ENCODE measurements around the gene AQP1.

AQP1 gene

DNA sequence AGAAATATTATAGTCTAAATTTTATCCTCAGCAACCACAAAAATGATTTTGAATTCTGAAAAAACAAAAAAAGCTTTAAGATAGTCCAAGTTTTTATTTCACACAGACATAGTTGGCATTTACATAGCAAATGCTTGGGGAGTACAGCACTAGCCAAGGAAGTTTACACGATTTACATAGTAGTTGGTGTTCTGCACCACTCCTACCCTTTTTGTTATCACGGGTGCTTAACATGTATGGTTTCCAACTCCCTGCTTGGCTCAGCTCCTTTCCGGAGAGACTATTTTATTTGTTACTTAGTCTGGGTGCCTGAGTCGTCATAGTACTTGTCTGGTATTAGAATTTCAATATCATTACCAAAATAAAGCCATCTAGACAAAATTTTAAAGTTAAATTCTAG is 43.3 kb downstream of the AQP1 start:
- Mint-ChIP-seq H3K4me1 (no peaks in the 10 kb centered on the region), H3K4me3 (no peak overlapping the region), H3K27ac (no peak overlapping the region), H3K36me3 (no peaks in the 10 kb centered on the region), H3K9me3 (peaks cover 5% of the 10 kb centered on the region)
- no peak for DNase-seq (ENCODE audit: low spot score in 2 of 2)
- ATAC-seq, result no peak

DNA sequence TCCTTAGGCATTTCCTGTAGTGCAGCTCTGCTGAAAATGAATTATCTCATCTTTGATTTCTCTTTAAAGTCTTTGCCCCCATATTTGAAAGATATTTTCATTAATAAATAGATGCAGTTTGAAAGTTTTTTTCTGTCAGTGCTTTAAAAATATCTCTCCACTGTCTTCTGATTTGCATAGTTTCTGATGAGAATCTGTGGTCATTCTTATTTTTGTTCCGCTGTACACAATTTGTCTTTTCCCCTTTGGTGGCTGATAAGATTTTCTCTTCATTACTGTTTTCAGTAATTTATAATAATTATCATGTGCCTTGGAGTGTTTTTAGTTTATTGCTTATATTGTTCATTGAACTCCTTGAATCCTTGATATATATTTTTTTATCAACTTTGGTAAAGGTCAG is 45.1 kb downstream of the AQP1 start:
- DNase-seq (ENCODE audit: low spot score in 2 of 2), result no peak
- no peak for ATAC-seq
- Mint-ChIP-seq H3K4me3 (no peak overlapping the region), H3K27ac (no peak overlapping the region), H3K4me1 (no peaks in the 10 kb centered on the region), H3K9me3 (peaks cover 5% of the 10 kb centered on the region), H3K36me3 (no peaks in the 10 kb centered on the region)

DNA sequence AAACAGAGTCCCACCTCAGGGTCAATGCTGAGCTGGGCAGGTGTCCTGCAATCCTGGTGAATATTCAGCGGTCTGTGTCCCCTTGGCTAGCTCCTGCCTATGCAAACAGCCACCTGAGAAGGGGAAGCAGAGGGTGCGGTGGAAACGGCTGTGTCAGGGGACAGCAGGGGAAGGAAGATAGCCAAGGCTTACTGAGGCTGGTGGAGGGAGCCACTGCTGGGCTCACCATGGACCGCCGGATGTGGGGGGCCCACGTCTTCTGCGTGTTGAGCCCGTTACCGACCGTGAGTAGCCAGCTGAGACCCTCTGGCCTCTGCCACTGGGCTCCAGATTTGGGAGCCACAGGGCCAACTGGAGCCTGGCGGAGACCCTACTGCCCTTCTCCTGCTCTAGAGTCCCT is 52.2 kb downstream of the AQP1 start, which contains the start of gene GHRHR:
GHRHR (plus strand) TSS at position 112 of the 400 bp plus-strand sequence; CDS start at position 228, 116 bp downstream.
- no peak within 1 kb of the TSS for H3K4me3 Mint-ChIP-seq
- ATAC-seq (no peak), DNase-seq (ENCODE audit: low spot score in 2 of 2) (no peak)
- no peak within 1 kb of the TSS for H3K27ac Mint-ChIP-seq
- H3K9me3 Mint-ChIP-seq, result no peaks in the 10 kb centered on the region
- H3K36me3 Mint-ChIP-seq, result no peaks in the 10 kb centered on the region
- H3K4me1 Mint-ChIP-seq, result no peaks in the 10 kb centered on the region

DNA sequence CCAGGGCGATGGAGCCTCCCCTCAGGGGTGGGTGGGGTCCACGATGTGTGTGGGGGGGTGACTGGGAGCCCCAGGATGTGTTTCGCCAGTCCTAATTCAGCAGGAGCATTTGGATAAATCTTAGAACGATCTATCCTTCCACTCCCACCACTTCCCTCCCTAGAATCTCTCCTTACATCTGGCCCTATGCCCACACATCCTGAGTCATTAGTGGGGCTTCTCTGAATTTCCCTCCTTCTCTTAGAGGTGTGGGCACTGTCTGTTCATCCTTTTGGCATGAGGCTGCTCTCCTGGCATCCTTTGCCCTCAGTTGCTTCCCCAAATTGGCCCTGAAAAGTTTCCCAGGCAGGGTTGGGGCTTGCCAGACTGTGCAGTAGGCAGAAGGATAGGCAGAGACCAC is 53.7 kb downstream of the AQP1 start:
- no peak for DNase-seq (ENCODE audit: low spot score in 2 of 2)
- H3K27ac Mint-ChIP-seq, result no peak overlapping the region
- H3K36me3 Mint-ChIP-seq, result no peaks in the 10 kb centered on the region
- ATAC-seq, result no peak
- no peaks in the 10 kb centered on the region for H3K4me1 Mint-ChIP-seq
- H3K9me3 Mint-ChIP-seq, result no peaks in the 10 kb centered on the region
- no peak overlapping the region for H3K4me3 Mint-ChIP-seq

DNA sequence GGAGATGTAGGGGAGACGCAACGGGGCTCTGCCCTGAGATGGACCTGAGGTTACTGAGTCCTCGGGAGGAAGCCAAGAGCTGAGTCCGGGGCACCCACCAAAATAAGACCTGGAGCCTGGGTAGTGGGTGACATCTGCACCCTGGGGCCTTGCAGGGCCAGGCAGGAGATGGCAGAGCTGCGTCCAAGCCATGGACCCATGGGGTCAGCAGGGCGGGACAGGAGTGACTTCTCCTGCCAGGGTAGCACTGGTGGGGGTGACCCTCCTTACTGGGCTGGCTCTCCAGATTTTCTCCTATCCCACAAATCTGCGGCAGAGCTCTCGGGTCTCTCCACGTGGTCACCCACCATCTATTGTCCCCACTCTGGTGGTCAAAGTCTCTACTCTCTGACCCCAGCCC is 54.2 kb downstream of the AQP1 start:
- no peak overlapping the region for H3K4me3 Mint-ChIP-seq
- H3K36me3 Mint-ChIP-seq, result no peaks in the 10 kb centered on the region
- no peaks in the 10 kb centered on the region for H3K4me1 Mint-ChIP-seq
- H3K27ac Mint-ChIP-seq, result no peak overlapping the region
- ATAC-seq (no peak), DNase-seq (ENCODE audit: low spot score in 2 of 2) (peak in 1 of 2 donors; percentile 38)
- no peaks in the 10 kb centered on the region for H3K9me3 Mint-ChIP-seq

DNA sequence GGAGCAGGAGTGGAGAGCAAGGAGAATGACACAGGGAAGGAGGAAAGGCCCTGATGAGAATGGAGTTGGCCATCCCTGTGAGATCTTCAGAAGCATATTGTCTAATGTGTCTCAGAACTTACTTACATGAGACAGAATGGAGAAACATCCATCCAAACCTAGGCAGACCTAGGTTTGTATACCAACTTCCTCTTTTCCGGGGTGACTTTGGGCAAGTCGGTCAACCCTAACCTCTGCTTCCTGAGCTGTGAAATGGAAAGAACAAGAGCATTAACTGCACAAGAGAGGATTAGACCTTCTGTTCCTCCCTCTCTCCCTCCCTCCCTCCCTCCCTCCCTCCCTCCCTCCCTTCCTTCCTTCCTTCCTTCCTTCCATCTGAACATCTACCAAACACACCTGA is 56.6 kb downstream of the AQP1 start:
- no peaks in the 10 kb centered on the region for H3K36me3 Mint-ChIP-seq
- H3K27ac Mint-ChIP-seq, result no peak overlapping the region
- no peak for ATAC-seq
- no peaks in the 10 kb centered on the region for H3K9me3 Mint-ChIP-seq
- H3K4me3 Mint-ChIP-seq, result no peak overlapping the region
- no peaks in the 10 kb centered on the region for H3K4me1 Mint-ChIP-seq
- DNase-seq (ENCODE audit: low spot score in 2 of 2), result no peak

DNA sequence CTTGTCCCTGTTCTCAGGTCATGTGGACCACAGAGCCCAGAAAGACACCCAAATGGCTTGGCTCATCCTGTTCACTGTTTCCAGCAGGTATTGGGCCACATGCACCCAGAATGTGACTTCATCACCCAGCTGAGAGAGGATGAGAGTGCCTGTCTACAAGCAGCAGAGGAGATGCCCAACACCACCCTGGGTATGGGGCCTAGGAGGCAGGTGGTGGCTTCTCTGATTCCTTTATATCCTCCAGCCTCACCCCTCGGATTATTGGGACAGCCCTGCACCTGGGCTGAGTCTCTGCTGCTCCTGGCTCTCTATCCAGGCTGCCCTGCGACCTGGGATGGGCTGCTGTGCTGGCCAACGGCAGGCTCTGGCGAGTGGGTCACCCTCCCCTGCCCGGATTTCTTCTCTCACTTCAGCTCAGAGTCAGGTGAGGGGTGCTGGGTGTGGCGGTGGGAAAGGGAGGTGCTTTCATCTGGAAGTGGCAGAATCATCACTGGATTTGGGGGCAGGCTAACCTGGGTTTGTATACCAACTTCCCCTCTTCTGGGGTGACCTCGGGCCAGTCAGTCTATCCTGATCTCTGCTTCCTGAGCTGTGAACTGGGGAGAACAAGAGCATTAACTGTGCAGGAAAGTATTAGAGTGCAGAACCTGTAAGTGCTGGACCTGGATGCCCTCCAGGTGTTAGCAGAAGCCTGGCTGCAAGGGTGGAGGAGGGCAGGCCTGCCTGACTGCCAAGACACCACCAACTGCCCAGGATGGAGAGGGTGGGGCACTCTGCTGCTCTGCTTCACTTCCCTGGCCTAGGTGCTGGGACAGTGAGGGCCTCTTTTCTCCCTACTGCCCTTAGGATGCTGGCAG is 57.3 kb downstream of the AQP1 start:
- peak in 1 of 2 donors; percentile 43 for DNase-seq (ENCODE audit: low spot score in 2 of 2)
- H3K27ac Mint-ChIP-seq, result no peak overlapping the region
- H3K4me1 Mint-ChIP-seq, result no peaks in the 10 kb centered on the region
- no peak overlapping the region for H3K4me3 Mint-ChIP-seq
- ATAC-seq, result no peak
- H3K9me3 Mint-ChIP-seq, result no peaks in the 10 kb centered on the region
- no peaks in the 10 kb centered on the region for H3K36me3 Mint-ChIP-seq

DNA sequence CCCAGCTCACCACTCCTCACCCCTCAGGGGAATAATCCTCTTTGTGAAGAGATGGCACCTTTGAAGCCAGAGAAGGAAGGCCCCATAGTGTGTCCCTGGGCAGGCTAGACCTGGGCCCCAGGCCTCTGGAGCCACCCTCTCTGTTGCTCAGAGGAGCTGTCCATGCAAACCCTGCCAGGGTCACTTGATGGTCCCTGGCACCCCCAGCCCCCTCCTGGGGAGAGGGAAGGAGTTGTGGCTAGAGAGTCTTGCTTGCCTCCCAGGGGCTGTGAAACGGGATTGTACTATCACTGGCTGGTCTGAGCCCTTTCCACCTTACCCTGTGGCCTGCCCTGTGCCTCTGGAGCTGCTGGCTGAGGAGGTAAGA is 57.9 kb downstream of the AQP1 start:
- Mint-ChIP-seq H3K4me3 (no peak overlapping the region), H3K36me3 (no peaks in the 10 kb centered on the region), H3K4me1 (no peaks in the 10 kb centered on the region), H3K9me3 (no peaks in the 10 kb centered on the region), H3K27ac (no peak overlapping the region)
- ATAC-seq, result no peak
- DNase-seq (ENCODE audit: low spot score in 2 of 2), result no peak

DNA sequence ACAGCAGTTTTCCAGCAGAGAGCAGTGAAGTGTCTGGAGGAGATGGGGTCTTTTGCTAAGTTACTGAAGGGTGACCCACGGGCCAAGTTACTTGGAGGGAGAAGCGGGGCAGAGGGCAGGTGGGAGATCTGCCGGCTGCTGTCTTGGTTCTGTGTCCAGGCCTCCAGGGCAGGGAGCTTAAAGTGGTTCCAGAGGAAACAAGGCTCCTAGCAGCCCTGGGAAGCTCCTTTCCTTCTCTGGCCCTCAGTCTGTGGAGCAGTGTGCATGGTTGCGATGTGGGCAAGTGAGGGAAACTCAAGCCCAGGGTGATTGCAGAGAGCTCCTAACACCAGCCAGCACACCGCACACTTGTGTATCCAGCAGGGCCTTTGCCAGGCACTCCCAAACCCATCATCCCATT is 58.4 kb downstream of the AQP1 start:
- Mint-ChIP-seq H3K27ac (no peak overlapping the region), H3K4me3 (no peak overlapping the region), H3K36me3 (no peaks in the 10 kb centered on the region), H3K9me3 (no peaks in the 10 kb centered on the region), H3K4me1 (no peaks in the 10 kb centered on the region)
- ATAC-seq, result no peak
- DNase-seq (ENCODE audit: low spot score in 2 of 2), result no peak

DNA sequence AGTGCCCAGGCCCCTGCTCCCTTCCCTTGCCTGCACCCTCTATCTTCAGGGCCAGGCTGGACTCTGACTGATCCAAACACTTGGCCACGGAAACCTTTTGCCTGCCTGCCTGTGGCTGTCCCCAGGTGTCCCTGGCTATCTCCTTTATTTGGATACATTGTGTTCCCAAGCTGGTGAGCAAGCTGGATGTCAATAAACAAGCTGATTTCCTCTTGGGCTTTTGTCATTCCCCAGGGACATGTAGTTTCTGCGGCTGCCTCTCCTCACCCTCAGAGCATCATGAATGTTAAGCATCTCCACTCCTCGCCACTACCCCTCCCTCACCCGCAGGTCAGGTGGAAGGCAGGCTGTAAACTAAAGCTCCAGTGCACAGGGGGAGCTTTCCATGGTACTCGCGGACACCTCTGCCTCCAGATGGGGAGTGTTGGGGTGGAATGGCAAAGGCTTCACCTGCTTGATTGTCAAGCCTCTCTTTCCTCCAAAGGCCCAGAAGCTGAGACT is 59.0 kb downstream of the AQP1 start:
- DNase-seq (ENCODE audit: low spot score in 2 of 2), result peak in 1 of 2 donors; percentile 41
- H3K4me3 Mint-ChIP-seq, result no peak overlapping the region
- no peaks in the 10 kb centered on the region for H3K9me3 Mint-ChIP-seq
- H3K27ac Mint-ChIP-seq, result no peak overlapping the region
- H3K4me1 Mint-ChIP-seq, result no peaks in the 10 kb centered on the region
- ATAC-seq, result no peak
- H3K36me3 Mint-ChIP-seq, result no peaks in the 10 kb centered on the region

DNA sequence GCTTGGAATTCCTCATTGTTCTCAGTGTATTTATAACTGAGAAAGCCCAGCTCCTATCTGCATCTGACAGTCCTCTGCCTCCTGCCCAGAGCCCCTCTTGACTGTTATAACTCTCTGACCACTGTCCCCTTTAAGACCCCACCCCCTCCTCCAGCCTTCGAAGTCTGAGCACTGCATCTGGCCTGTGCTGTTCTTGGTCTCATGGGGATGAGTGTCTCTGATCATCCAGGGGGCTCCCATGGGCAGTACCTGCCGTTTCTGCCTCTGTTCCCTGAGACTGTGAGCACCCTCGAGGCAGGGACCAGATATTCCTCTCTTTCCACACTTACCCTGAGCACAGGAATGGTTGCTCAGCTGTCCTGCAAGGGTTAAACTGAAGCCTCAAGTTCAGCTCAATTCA is 59.8 kb downstream of the AQP1 start:
- no peak overlapping the region for H3K4me3 Mint-ChIP-seq
- no peaks in the 10 kb centered on the region for H3K9me3 Mint-ChIP-seq
- H3K27ac Mint-ChIP-seq, result no peak overlapping the region
- no peaks in the 10 kb centered on the region for H3K36me3 Mint-ChIP-seq
- H3K4me1 Mint-ChIP-seq, result no peaks in the 10 kb centered on the region
- ATAC-seq (no peak), DNase-seq (ENCODE audit: low spot score in 2 of 2) (no peak)

DNA sequence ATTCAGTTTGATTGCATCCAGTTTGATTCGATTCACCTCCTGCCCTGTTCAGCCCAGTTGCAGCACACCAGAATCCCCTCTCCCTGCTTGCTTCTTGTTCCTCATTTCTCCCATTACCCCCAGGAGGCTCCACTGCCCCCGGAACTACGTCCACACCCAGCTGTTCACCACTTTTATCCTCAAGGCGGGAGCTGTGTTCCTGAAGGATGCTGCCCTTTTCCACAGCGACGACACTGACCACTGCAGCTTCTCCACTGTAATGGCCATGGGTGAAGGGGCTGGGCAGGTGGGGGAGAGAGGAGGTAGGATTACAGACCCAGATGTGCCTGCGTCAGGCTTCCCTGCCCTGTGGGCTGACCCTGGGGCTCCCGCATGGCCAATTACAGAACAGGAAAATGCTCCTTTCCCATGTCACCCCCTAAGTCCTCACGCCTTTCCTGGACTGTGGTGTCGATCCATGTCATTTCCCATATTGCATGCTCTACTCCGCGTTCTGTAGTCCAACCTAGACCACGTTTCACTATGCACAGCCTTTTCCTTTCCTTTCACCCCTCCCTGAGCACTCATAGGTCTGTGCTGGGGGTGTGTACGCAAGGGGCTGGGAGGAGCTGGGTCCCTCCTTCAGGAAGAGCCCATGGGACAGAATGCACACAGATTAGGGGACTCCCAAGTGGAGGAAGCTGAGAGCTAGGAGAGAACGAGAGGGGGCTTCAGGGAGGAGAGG is 60.3 kb downstream of the AQP1 start:
- no peaks in the 10 kb centered on the region for H3K4me1 Mint-ChIP-seq
- H3K36me3 Mint-ChIP-seq, result no peaks in the 10 kb centered on the region
- no peaks in the 10 kb centered on the region for H3K9me3 Mint-ChIP-seq
- DNase-seq (ENCODE audit: low spot score in 2 of 2) (no peak), ATAC-seq (no peak)
- H3K27ac Mint-ChIP-seq, result no peak overlapping the region
- H3K4me3 Mint-ChIP-seq, result no peak overlapping the region

DNA sequence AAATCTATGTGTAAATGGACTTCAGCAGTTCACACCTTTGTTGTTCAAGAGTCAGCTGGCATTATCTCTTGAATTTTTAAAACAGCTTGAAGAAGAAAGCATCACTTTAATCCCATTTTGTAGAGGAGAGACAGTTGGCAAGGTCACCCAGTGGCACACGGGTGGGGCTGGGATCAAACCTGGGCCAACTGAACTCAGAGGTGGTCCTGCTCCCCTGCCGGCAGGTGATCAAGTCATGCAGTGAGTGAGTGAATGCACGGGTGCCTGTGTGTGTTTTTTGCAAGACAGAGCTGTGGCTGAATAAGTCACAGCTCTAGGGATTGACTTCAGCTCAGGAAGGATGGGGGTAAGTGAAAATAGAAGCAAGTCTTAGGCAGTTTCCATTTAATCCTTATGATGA is 61.6 kb downstream of the AQP1 start:
- no peak overlapping the region for H3K4me3 Mint-ChIP-seq
- H3K36me3 Mint-ChIP-seq, result no peaks in the 10 kb centered on the region
- ATAC-seq (no peak), DNase-seq (ENCODE audit: low spot score in 2 of 2) (no peak)
- H3K4me1 Mint-ChIP-seq, result peaks cover 8% of the 10 kb centered on the region
- H3K27ac Mint-ChIP-seq, result no peak overlapping the region
- no peaks in the 10 kb centered on the region for H3K9me3 Mint-ChIP-seq

DNA sequence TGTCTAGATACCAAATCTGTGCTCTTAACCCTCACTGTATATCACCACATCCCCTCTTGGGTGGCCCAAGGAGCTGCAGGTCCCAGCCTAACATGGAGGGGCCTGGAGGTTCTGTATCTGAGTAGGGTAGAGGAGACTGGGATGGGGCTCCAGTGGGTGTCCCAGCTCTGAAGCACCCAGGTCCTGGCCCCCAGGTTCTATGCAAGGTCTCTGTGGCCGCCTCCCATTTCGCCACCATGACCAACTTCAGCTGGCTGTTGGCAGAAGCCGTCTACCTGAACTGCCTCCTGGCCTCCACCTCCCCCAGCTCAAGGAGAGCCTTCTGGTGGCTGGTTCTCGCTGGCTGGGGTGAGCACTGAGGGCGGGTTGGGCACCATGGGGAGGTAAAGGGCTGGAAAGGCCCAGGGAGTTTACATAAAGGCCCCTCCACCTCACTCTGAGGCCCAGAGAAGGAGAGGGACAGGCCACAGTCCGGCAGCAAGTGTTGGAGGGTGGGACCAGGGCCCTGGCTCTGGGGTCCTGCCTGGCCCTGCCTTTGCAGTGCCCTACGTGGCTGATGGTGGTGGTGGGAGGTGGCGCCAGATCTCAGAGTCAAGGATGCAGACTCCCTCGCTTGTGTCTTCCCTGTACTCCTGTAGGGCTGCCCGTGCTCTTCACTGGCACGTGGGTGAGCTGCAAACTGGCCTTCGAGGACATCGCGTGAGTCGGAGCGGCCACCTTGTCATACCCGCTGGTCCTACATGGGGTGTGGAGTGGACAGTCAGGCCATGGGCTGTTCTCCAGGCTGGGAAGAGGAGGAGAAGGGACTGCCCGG is 62.3 kb downstream of the AQP1 start:
- Mint-ChIP-seq H3K9me3 (no peaks in the 10 kb centered on the region), H3K36me3 (no peaks in the 10 kb centered on the region), H3K27ac (peak overlapping the region; percentile 35), H3K4me1 (peaks cover 11% of the 10 kb centered on the region), H3K4me3 (no peak overlapping the region)
- DNase-seq (ENCODE audit: low spot score in 2 of 2) (no peak), ATAC-seq (no peak)

DNA sequence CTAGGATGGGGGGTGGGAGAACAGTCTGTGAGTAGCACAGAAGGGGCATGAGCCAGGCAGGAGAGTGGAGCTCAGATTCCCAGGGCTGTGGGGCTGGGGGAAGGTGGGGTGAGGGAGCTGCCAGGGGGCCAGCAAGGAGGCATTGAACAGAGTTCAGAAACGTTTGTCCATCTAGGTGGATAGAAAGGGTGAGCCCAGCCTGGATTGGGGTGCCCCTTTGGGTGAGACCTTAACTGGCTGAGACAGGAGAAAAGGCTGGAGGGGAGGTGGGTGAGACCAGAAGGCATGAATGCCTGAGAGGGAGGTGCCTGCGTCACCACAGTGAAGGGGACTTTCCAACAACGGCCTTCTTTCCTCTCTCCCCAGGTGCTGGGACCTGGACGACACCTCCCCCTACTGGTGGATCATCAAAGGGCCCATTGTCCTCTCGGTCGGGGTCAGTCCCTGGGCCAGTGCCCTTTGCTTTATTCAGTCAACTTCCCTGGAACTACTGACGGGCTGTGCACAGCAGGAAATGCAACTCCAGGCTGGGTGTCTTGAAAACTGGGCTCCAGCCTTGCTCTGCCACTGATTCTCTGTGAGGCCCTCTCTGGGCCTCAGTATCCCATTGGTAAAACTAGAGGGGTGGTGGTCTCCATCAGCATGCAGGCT is 63.1 kb downstream of the AQP1 start:
- no peak overlapping the region for H3K4me3 Mint-ChIP-seq
- peaks cover 11% of the 10 kb centered on the region for H3K4me1 Mint-ChIP-seq
- peak overlapping the region; percentile 35 for H3K27ac Mint-ChIP-seq
- no peaks in the 10 kb centered on the region for H3K36me3 Mint-ChIP-seq
- peak; percentile 22 to 80 for DNase-seq (ENCODE audit: low spot score in 2 of 2)
- ATAC-seq, result peak; percentile 75
- no peaks in the 10 kb centered on the region for H3K9me3 Mint-ChIP-seq
